Umbilical cord (tissue), 2 donors: ENCODE results near the gene KLHDC2. TPM values are rescaled to one million over a fixed set of nuclear protein-coding genes. Genes with fewer than 3 reads are reported as not detected.
"Not testable (repeated sequence)": the region's sequence is repeated elsewhere in the genome, so short reads cannot be mapped to it uniquely, and the experiment has no call there.

Source experiments
- DNase-seq: peaks from one replicate; pipeline ENCODE4 v3.0.0-alpha.2; 2015; ENCODE audit warnings: low spot score
- total RNA-seq: library from RNA; depleted of rRNA; stranded (reverse); fragments of >200 nt; gene quantifications from one replicate; pipeline ENCODE4 v1.2.3, GENCODE V29; 2014; ENCODE audit warnings: low replicate concordance; ENCODE audit not compliant: insufficient read depth

The KLHDC2 gene
- total RNA-seq, 1 donor from 2014 or later: 53.2 TPM

DNA sequence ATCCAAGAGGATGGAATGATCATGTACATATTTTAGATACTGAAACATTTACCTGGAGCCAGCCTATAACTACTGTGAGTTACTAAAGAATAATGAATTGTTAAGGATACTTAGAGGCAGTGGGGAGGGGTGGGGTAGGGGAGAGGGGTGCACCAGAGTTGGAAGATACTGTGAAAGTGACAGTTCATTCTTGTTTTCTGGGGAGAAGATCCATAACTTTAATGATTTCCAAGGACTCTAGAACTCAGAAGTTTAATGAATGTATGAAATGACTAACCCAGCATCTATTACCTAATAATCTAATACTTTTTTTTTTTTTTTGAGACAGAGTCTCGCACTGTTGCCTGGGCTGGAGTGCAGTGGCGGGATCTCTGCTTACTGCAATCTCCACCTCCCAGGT, 10.5 kb downstream of the KLHDC2 start:
- no peak for DNase-seq

DNA sequence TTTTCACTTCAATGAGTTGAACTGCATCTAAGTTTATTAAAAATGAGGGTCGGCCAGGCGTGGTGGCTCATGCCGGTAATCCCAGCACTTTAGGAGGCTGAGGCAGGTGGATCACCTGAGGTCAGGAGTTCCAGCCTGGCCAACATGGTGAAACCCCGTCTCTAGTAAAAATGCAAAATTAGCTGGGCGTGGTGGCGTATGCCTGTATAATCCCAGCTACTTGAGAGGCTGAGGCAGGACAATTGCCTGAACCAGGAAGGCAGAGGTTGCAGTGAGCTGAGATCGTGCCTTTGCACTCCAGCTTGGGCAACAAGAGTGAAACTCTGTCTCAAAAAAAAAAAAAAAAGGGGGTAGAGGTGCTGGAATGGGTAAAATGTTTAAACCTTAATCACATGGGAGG, 13.1 kb downstream of the KLHDC2 start:
- not testable (repeated sequence) for DNase-seq

DNA sequence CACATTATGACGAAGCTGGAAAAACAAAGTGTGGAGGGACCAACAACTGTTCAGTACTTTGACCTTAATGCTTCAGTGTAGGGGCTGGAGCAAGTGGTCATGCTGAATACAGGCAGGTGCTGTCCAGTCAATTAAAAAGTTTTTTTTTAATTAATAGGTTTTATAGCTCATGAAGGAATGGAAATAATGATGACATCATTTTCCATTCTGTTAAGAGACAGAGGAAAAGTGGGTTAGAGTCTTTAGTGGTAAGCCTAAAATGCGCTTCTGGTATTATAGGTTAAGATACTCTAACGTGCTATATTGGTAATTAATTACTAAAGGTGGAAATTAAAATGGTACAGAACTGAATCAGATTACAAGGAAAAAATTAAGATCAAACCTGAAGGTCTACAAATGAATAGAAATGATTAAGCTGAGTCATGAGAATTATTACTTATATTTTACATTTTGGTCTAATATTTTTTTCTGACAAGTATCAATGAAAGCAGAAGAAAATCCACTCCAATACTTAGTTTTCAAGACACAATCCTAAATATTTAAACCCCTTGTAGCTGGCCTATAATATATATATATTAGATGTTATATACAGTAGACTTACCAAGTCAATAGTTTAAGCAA, 15.6 kb downstream of the KLHDC2 start:
- DNase-seq: no peak

DNA sequence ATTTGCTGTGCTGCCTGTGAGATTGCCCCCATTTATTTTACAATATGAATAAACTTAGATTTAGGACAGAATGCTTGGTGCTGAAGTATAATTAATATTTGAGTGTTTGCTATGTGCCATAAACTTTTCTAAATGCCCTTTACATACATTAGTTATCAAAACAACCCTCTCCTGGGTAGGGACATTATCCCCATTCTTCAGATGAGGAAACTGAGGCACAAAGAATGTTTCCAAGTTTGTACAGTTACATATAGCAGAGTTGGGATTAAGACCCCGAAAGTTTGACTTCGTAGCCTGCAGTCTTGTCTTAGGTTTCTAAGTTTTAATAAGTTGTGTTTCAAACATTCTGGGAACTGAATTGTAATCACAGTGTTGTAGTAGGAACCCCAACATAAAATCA, 18.4 kb downstream of the KLHDC2 start:
- no peak for DNase-seq

DNA sequence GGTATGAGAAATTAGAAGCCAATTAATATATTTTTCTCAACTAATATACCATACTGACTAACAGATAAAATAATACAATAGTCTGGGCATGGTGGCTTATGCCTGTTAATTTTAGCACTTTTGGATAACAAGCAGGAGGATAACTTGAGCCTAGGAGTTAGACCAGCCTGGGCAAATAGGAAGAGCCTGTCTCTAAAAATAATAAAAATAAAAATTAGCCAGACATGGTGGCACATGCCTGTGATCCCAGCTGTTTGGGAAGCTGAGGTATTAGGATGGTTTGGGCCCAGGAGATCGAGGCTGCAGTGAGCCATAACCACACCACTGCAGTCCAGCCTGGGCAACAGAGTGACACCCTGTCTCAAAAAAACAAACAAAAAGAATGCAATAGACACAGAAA, 24.7 kb downstream of the KLHDC2 start:
- DNase-seq: no peak

DNA sequence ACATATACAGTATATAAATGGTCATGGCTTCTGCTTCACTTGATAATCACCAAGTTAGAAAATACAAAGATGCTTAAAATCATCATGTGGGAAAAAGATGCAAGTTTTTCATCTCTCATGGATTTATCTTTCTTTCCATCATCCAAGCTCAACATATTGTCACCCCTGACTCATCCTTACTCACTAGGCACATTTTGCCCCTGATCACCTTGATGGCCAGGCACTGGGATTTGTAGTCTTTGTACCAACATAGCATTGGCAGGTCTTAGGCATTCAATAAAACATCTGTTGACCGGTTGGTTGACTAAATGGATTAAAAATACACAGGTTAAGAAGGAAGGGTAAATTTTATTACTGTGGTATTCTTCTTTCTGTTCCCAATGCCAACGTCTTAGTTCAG, 28.1 kb downstream of the KLHDC2 start:
- no peak for DNase-seq

DNA sequence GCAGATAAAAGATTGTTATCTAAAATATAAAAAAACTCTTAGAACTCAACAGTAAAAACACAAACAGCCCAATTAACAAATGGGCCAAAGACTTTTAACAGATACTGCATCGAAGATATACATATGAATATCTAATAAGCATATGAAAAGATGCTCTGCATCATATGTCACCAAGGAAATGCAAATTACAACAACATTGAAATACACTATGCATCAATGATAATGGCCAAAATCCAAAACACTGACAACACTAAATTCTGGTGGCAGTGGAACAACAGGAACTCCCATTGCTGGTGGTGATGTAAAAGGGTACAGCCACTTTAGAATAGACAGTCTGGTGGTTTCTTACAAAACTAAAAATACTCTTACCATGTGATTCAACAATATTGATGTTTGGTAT, 40.8 kb downstream of the KLHDC2 start:
- DNase-seq: no peak

DNA sequence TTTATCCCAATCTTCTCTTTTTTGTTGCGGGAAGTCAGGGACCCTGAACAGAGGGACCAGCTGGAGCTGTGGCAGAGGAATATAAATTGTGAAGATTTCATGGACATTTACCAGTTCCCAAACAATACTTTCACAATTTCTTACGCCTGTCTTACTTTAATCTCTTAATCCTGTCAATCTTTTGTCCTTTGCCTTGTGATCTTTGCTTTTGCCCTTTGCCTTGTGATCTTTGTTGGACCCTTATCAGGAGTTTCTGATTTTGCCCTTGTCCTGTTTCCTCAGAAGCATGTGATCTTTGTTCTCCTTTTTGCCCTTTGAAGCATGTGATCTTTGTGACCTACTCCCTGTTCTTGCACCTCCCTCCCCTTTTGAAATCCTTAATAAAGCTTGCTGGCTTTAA, 48.2 kb downstream of the KLHDC2 start:
- DNase-seq: not testable (repeated sequence)

DNA sequence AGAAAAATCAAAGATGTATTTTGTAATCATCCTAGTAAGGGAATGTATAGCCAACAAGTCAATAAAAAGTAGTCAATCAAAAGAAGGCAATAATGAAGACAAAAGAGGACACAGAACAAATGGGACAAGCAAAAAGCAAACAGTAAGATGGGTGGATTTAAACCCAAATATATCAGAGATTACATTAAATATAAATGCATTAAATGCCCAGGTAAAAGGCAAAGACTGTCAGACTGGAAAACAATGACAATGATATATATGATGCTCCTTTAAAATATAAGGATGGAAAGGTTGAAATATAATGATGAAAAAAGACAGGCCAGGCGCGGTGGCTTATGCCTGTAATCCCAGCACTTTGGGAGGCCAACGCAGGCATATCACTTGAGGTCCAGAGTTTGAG, 48.9 kb downstream of the KLHDC2 start:
- no peak for DNase-seq

DNA sequence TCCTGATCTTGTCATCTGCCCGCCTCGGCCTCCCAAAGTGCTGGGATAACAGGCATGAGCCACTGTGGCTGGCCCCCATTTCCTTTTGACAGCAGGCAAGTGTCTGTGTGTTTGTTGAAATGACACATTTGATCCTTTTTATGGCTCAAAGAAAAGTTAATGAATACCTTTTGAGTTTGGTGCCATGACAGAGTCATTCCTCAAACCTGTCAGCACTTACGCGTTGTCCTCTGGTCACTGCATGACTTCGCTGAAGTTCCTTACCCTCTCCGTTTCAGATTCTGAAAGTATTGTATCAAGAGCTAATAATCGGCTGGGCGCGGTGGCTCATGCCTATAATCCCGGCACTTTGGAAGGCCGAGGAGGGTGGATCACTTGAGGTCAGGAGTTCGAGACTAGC, 52.2 kb downstream of the KLHDC2 start:
- DNase-seq: no peak

DNA sequence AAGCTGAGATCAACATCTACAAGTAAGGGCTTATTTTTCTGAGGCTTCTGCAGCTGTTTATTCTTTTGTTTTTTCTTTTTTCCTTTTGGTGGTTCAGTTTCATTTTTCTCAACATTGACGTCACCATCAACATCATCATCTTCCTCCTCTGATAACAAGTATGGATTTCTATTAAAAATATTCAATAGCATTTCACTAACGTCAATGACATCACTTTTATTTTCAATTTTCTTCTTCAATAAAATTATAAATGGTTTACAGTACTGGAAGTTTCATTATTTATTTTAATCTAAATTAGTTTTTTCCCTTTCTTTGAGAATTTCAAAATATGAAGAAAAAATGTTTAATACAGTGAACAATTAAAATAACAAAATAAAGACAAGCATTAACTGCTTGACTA, 60.7 kb downstream of the KLHDC2 start:
- DNase-seq: no peak

Other genes with a start within 250 kb of the KLHDC2 start
- gene RPS29, start 181.8 kb upstream of the KLHDC2 start, total RNA-seq: 4,421 TPM
- gene LRR1, start 169.2 kb upstream of the KLHDC2 start, total RNA-seq: 29.4 TPM
- gene RPL36AL, start 147.5 kb upstream of the KLHDC2 start, total RNA-seq: 183 TPM
- 37.6 TPM for gene MGAT2, start 147.4 kb upstream of the KLHDC2 start, total RNA-seq
- gene DNAAF2, start 132.9 kb upstream of the KLHDC2 start, total RNA-seq: 13.7 TPM
- gene POLE2, start 79.9 kb upstream of the KLHDC2 start, total RNA-seq: 43.1 TPM
- 36.8 TPM for gene KLHDC1, start 75.0 kb upstream of the KLHDC2 start, total RNA-seq
- 102 TPM for gene NEMF, start 84.6 kb downstream of the KLHDC2 start, total RNA-seq
- gene ARF6, start 124.9 kb downstream of the KLHDC2 start, total RNA-seq: 36.6 TPM